Sigmoid colon (tissue), 4 donors: ENCODE data around the gene NDUFA5.
"Not testable (repeated sequence)": the region's sequence is repeated elsewhere in the genome, so short reads cannot be mapped to it uniquely, and the experiment has no call there.

Source experiments
- CTCF ChIP-seq, 4 experiments: fragments of 450-650 bp in 3 of 4; fragments of 200-600 bp in 1 of 4; IDR thresholded peaks; one replicate each; pipeline ENCODE4 v1.5.1; 2016 to 2019; ENCODE audit warnings: antibody characterized with exemption in 4 of 4, mild to moderate bottlenecking in 3 of 4, moderate library complexity in 2 of 4
- EP300 ChIP-seq, 4 donors: sonication (generic); formaldehyde crosslinking; IDR thresholded peaks; one replicate each; pipeline ENCODE4 v1.6.1; 2017; ENCODE audit warnings: antibody characterized with exemption in 4 of 4
- POLR2AphosphoS5 ChIP-seq, 4 donors: sonication (generic); formaldehyde crosslinking; IDR thresholded peaks; one replicate each; pipeline ENCODE4 v1.6.1; 2017; ENCODE audit warnings: antibody characterized with exemption in 4 of 4

GRCh38 chr7:123527712-123528225 lies 29.8 kb downstream of the NDUFA5 start:
- TF ChIP-seq POLR2AphosphoS5, CTCF, EP300 (IDR thresholded peaks at IDR 0.05): not testable (repeated sequence)
